ENCODE measurements around the gene PCK2. TPM values are rescaled to one million over a fixed set of nuclear protein-coding genes. Genes with fewer than 3 reads are reported as not detected.

PCK2 gene
- total RNA-seq, 6 experiments from 2014 or later = 19.9 to 27.6 (median 24.0) TPM

DNA sequence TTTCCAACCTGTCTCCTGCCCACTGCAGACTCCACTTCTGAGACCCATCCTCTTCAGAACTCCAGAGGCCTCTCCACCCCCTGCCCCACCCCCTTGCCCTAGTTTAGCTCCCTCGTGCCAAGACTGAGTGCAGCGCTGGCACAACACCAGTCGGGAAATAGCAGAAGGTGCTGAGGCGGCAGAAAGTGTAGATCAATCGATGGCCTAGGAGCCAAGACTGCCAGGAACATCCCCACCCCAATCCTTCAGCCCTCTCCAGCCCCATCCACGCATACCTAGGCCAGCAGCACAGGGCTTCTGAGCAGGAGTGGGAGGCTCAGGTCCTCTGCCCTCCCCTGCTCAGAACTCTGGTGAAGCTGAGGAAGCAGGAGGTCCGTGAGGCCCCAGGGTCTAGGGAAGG is 21.7 kb upstream of the PCK2 start:
- no peak overlapping the region for H3K4me3 Mint-ChIP-seq
- peaks cover 40% of the 10 kb centered on the region for H3K27me3 Mint-ChIP-seq (ENCODE audit: insufficient read depth)
- no peak for DNase-seq
- TF ChIP-seq, protein P1, sequence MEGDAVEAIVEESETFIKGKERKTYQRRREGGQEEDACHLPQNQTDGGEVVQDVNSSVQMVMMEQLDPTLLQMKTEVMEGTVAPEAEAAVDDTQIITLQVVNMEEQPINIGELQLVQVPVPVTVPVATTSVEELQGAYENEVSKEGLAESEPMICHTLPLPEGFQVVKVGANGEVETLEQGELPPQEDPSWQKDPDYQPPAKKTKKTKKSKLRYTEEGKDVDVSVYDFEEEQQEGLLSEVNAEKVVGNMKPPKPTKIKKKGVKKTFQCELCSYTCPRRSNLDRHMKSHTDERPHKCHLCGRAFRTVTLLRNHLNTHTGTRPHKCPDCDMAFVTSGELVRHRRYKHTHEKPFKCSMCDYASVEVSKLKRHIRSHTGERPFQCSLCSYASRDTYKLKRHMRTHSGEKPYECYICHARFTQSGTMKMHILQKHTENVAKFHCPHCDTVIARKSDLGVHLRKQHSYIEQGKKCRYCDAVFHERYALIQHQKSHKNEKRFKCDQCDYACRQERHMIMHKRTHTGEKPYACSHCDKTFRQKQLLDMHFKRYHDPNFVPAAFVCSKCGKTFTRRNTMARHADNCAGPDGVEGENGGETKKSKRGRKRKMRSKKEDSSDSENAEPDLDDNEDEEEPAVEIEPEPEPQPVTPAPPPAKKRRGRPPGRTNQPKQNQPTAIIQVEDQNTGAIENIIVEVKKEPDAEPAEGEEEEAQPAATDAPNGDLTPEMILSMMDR (IDR thresholded peaks at IDR 0.05) = no peak
- no peak overlapping the region for H3K27ac Mint-ChIP-seq
- no peaks in the 10 kb centered on the region for H3K36me3 Mint-ChIP-seq (ENCODE audit: low read depth)
- H3K9me3 Mint-ChIP-seq = no peaks in the 10 kb centered on the region
- H3K4me1 Mint-ChIP-seq (ENCODE audit: low read depth) = no peaks in the 10 kb centered on the region

DNA sequence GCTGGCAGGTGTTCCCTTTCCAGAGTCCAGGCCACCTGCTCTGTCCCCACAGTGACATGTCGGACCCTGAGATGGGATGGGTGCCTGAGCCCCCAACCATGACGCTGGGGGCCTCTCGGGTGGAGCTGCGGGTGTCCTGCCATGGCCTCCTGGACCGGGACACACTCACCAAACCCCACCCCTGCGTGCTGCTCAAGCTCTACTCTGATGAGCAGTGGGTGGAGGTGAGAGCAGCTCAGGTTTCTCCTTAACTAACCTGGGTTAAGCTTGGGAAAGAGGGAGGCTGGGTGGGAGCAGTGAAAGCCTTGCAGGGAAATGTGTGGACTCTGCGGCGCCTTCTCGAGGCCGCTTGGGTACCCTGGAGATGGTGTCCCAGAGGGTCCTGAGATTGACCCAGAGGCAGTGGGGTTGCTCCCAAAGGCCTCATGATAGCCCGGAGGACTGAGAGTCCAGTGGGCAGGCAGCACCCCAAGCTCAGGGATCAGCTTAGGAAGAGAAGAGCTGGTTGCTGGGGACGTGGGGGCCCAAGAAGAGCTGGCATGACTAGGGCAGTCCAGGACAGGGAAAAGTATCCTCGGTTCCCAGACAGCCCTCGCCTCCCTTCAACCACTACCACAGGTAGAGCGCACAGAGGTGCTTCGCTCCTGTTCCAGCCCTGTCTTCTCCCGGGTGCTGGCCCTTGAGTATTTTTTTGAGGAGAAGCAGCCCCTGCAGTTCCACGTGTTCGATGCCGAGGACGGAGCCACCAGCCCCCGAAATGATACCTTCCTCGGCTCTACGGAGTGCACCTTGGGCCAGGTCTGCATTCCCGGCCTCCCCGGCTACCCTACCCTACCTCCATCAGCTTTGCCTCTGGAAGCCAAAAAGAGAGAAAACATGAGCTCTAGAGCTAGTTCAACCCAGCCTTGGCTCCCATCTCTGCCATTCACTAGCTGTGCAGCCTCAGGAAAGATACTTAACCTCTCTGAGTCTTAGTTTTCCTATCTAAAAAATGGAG is 20.9 kb upstream of the PCK2 start:
- H3K4me3 Mint-ChIP-seq = no peak overlapping the region

DNA sequence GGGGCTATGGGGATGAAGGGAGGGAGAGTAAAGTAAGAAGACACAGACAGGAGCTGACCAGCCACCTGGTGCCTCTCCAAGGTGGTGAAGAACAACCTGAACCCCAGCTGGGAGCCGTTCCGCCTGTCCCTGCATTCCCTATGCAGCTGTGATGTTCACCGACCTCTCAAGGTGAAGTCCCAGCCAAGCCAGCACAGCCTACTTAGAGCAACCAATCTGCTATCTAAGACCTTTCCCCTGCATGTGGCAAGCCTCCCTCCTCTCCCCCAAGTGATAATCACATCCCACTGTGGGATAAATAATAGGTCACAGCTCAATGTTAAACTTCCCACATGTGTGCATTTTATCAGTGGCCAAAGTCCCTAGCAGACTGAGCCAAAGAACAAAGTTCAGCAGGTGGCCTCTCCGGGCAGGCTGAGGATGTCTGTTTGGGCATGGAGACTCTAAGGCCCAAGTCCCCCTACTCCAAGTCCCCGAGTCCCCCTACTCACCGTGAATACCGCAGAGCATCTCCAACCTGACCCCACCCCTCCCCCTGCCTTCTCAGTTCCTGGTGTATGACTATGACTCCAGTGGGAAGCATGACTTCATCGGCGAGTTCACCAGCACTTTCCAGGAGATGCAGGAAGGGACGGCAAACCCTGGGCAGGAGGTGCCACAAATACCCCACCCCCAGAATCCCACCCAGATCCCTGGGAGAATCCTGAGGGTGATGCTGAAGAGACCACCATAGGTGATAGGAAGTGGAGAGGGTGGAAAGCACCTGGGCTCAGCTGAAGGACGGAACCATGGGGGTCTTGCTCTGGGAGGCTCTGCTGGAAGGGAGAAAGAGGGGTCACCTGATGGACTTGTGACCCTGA is 19.3 kb upstream of the PCK2 start:
- no peak overlapping the region for H3K4me3 Mint-ChIP-seq
- peaks cover 33% of the 10 kb centered on the region for H3K27me3 Mint-ChIP-seq (ENCODE audit: insufficient read depth)
- no peak for DNase-seq
- H3K36me3 Mint-ChIP-seq (ENCODE audit: low read depth) = no peaks in the 10 kb centered on the region
- TF ChIP-seq, protein P1 (IDR thresholded peaks at IDR 0.05) = no peak
- no peaks in the 10 kb centered on the region for H3K9me3 Mint-ChIP-seq
- H3K4me1 Mint-ChIP-seq (ENCODE audit: low read depth) = no peaks in the 10 kb centered on the region
- H3K27ac Mint-ChIP-seq = no peak overlapping the region

More for the DNA sequence above, 20.9 kb upstream of the PCK2 start:
- DNase-seq = no peak
- no peaks in the 10 kb centered on the region for H3K36me3 Mint-ChIP-seq (ENCODE audit: low read depth)
- H3K9me3 Mint-ChIP-seq = no peaks in the 10 kb centered on the region
- no peak overlapping the region for H3K27ac Mint-ChIP-seq
- H3K27me3 Mint-ChIP-seq (ENCODE audit: insufficient read depth) = peaks cover 37% of the 10 kb centered on the region
- TF ChIP-seq, protein P1 (IDR thresholded peaks at IDR 0.05) = no peak
- no peaks in the 10 kb centered on the region for H3K4me1 Mint-ChIP-seq (ENCODE audit: low read depth)

DNA sequence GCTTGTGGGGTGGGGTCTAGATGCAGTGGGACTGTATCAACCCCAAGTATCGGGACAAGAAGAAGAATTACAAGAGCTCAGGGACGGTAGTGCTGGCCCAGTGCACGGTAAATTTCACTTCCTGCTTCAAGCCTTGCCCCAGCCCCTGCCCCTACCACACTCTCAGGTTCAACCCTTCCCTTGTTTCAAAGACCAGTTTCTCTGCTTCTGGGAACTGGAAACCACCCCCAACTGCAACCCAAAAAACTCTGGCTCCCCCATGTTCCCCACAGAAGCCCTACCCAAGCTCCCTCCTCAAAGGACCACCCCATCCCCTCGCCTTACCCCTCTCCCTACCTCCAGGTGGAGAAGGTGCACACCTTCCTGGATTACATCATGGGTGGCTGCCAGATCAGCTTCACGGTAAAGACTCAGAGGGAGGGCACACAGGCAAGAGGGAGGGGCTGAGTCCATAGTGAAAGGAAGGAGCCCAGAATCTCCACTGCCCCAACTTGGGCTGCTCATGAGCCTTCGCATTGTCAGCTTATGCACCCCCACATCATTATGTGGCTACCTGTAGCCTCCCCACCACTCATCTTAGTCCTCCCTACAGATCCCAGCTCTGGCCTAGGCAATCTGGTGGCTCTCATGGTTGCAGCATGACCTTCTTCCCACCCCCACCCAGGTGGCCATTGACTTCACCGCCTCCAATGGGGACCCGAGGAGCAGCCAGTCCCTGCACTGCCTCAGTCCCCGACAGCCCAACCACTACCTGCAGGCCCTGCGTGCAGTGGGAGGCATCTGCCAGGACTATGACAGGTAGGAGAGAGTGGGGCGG is 18.4 kb upstream of the PCK2 start:
- H3K9me3 Mint-ChIP-seq = no peaks in the 10 kb centered on the region

More for the DNA sequence above, 18.4 kb upstream of the PCK2 start:
- no peak for DNase-seq
- Mint-ChIP-seq H3K27me3 (ENCODE audit: insufficient read depth) (peaks cover 35% of the 10 kb centered on the region), H3K36me3 (ENCODE audit: low read depth) (no peaks in the 10 kb centered on the region), H3K4me3 (no peak overlapping the region), H3K27ac (no peak overlapping the region), H3K4me1 (ENCODE audit: low read depth) (no peaks in the 10 kb centered on the region)
- TF ChIP-seq, protein P1 (IDR thresholded peaks at IDR 0.05) = no peak
